Measurements from ENCODE around the gene RDH13.
"Not testable (repeated sequence)": the region's sequence is repeated elsewhere in the genome, so short reads cannot be mapped to it uniquely, and the experiment has no call there.

Gene RDH13

DNA sequence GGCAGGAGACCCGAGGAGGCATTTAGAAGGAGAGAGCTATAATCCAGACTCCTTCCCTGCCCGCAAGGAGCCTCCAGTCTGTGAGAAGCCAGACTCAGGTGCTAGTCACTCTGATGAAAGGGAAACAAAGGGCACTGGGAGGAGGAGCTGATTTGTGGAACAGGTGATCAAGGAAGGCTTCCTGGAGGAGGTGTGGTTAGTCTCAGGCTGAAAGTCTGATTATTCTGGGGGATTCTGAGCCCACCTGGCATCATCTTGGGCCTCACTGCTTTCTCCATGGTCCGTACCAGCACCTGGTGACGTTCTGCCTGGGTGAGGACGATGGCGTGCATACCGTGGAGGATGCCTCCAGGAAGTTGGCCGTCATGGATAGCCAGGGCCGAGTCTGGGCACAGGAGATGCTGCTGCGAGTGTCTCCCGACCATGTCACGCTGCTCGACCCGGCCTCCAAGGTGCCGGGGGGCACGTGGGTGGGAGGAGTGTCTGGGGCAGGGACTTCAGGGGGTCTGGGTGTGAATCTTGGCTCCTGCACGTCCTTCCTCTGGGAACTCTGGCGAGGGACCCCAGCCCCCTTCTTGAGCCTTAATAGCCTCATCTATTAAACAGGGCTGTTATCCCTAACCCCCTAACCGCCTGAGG is 16.6 kb upstream of the RDH13 start:
- DNase-seq (ENCODE audit: low read depth in 4 of 4, low spot score in 1 of 4) = no peak

DNA sequence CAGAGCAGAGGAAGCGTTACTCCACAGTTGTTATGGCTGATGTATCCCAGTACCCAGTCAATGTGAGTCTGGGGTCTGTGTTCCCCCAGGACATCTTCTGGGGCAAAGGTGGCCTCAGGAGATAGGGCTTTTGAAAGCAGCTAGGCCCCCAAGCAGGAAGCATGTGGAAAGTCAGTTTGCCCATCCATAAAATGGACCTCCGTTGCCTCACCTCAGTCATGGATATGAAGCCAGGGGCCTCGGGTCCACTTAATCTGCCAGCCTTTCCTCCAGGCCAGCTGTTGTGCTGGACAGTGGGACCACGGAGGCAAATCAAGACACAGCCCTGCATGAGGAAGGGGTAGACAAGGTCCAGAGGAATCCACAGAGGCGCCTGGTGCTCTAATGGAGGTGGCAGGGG is 16.0 kb upstream of the RDH13 start:
- DNase-seq (ENCODE audit: low read depth in 4 of 4, low spot score in 1 of 4) = no peak

DNA sequence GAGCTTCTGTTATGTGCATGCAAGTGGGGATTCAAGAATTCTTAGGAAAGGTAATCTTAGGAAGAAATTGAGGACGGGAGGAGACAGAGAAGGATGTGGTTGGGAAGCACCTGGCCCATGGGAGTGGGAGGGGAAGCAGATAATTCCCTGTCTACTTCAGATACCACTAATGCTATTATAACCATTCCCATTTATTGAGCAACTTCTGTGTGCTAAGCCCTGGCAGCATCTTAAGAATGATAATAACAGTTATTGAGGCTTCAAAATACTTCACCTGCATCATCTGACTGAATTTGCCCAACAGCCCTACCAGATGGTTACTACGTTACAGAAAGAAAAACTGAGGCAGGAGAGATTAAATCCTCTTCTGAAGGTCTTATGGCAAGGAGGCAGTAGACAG is 14.2 kb upstream of the RDH13 start:
- no peak for DNase-seq (ENCODE audit: low read depth in 4 of 4, low spot score in 1 of 4)

- no peak for DNase-seq (ENCODE audit: low read depth in 4 of 4, low spot score in 1 of 4)
These were observed 13.4 kb upstream of the RDH13 start for GRCh38 chr19:55076321-55076720.

- DNase-seq (ENCODE audit: low read depth in 4 of 4, low spot score in 1 of 4) = no peak
These were observed 12.5 kb upstream of the RDH13 start, which contains the start of gene EPS8L1 for GRCh38 chr19:55075371-55075998. Gene EPS8L1, plus strand, starts transcription at chr19:55075869. Its CDS starts 576 bp downstream, at chr19:55076445.

- DNase-seq (ENCODE audit: low read depth in 4 of 4, low spot score in 1 of 4) = no peak
These were observed 9.0 kb upstream of the RDH13 start for GRCh38 chr19:55071913-55072312.

DNA sequence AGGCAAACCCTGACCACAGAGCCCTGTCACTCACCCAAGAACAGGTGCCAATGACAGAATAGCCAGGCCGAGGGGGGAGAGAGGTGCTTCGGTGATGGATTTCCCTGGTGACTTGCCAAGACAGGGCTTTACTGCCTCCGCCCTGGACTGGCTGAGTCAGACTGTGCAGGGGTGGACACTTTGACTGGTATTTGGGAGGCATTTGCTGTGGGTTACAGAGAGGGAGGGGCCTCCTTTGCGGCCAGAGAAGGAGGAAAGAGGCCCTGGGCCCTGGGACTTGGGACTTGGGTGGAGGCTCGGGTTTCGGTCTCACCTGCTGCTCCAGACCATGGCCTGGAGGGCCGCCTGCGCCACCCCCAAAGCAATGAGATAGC is 8.2 kb upstream of the RDH13 start:
- DNase-seq (ENCODE audit: low read depth in 4 of 4, low spot score in 1 of 4) = no peak

DNA sequence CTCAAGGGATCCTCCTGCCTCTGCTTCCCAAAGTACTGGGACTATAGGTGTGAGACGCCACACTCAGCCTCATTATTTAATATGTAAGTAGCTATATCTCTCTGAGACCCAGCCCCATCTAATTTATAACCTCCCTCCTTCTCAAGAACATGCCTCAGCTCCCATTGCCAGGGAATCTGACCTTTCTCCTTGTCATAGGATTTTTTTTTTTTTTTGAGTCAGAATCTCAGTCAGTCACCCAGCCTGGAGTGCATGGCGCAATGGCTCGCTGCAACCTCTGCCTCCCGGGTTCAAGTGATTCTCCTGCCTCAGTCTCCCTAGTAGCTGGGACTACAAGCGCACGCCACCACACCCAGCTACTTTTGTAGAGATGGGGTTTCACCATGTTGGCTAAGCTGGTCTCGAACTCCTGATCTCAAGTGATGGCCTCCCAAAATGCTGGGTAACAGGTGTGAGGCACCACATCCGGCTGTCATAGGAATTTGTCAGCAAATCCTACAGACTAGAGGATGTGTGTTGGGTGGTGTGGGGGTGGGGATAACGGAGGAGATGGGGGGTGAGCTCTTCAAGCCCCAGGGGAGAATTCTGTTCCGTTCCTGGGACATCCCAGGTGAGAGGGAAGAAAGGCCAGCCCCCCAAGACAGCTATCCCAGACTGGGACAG is 7.6 kb upstream of the RDH13 start:
- DNase-seq (ENCODE audit: low read depth in 4 of 4, low spot score in 1 of 4) = no peak

GRCh38 chr19:55069865-55070197 is 6.9 kb upstream of the RDH13 start:
- DNase-seq (ENCODE audit: low read depth in 4 of 4, low spot score in 1 of 4) = no peak

DNA sequence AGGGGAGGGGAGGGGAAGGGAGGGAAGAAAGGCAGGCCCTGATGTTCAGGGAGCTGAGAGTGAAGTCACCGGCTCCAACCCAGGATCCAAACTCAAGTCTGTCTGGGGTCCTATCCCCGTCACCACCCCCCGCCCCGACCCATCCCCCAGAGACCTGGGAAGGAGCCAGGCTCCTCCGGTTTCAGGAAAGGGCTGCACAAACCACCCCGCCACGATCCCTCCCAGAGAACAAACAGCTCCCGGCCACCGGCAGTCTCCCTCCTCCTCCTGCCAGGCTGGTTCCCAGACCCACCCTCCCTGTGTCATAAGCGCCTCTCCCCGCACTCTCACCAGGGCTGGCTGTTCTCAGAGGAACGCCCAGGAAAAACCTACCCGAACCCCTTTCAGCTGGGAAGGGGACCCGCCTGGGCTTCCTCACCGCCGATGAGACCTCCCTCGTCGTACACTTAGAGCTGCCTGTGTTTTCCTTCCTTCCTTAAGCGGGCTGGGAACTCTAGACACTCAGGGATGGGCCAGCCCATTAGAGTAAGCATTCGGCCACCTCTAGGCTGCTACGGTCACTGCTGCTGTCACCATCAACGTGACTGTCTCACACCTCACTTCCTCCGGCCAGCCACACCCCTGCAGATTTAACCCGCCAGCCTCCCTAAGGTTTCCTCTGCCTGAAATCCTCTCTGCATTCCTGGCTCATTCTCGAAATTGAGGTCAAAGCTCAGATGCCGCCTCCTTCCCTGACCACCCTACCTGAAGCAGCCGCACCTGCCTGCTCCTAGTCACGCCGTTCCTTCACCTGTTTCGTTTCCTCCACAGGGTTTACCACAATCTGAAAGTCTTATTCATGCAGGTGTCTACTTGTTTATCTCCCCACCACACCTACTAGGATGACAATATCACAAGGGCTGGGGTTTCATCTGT is 6.3 kb upstream of the RDH13 start:
- DNase-seq (ENCODE audit: low read depth in 4 of 4, low spot score in 1 of 4) = no peak

DNA sequence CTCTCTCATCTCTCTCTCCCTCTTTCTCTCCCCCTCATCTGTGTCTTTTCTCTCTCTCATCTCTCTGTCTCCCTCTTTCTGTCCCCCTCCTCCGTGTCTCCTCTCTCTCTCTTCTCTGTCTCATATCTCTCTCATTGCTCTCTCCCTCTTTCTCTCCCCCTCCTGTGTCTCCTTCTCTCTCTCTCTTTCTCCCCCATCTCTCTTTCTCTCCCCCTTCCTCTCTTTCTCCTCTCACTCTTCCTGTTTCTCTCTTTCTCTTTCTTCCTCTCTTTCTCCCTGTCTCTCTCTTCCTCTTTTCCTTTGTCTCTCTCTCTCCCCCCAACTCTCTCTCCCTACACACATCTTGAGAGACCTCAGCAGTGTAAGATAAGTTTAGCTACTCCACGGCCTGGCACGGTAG is 4.9 kb upstream of the RDH13 start:
- DNase-seq (ENCODE audit: low read depth in 4 of 4, low spot score in 1 of 4) = no peak

GRCh38 chr19:55066107-55066709 is 3.3 kb upstream of the RDH13 start:
- DNase-seq (ENCODE audit: low read depth in 4 of 4, low spot score in 1 of 4) = no peak

GRCh38 chr19:55065516-55065915 is 2.6 kb upstream of the RDH13 start:
- not testable (repeated sequence) for DNase-seq (ENCODE audit: low read depth in 4 of 4, low spot score in 1 of 4)

DNA sequence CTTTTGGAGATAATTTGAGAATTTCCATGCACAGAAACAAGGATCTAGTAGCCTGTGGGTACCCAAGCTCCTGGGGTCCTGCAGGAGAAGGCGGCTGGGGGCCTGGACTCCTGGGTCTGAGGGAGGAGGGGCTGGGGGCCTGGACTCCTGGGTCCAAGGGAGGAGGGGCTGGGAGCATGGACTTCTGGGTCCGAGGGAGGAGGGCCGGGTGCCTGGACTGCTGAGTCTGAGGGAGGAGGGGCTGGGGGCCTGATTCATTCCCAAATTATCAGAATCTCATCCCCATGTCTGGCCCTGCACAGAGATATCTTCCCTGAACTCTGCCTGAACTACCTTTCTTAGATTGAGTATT is 520 bp upstream of the RDH13 start:
- no peak for DNase-seq (ENCODE audit: low read depth in 4 of 4, low spot score in 1 of 4)

- not testable (repeated sequence) for DNase-seq (ENCODE audit: low read depth in 4 of 4, low spot score in 1 of 4)
These were observed 2.7 kb downstream of the RDH13 start for GRCh38 chr19:55060287-55060686.

DNA sequence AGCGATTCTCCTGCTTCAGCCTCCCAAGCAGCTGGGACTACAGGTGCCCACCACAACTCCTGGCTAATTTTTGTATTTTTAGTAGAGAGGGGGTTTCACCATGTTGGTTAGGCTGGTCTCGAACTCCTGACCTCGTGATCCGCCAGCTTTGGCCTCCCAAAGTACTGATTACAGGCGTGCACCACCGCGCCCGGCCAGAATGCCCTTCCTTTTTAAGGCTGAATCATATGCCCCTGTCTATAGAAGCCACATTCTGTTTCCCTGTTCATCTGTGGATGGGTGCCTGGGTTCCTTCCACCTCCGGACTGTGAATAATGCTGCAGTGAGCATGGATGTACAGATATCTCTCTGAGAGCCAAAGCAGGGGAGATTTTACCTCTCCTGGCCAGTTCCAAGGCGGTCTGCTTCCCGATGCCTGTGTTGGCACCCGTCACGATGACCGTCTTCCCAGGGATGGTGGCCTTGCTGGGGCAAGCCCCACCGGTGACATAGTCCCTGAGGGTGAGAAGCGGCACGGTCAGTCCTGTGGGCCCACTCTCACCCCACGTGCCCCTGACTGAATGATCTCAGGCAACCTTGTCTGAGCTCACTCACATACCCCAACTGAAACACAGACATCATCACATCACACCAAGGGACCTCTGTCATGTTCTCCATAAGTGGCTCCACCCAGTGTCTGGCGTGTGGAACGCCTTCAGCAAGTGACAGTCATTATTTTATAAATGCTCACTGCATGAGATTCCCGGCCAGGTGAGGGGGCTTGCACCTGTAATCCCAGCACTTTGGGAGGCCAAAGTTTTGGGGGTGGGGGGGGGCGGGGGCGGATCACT is 4.0 kb downstream of the RDH13 start:
- DNase-seq (ENCODE audit: low read depth in 4 of 4, low spot score in 1 of 4) = no peak

DNA sequence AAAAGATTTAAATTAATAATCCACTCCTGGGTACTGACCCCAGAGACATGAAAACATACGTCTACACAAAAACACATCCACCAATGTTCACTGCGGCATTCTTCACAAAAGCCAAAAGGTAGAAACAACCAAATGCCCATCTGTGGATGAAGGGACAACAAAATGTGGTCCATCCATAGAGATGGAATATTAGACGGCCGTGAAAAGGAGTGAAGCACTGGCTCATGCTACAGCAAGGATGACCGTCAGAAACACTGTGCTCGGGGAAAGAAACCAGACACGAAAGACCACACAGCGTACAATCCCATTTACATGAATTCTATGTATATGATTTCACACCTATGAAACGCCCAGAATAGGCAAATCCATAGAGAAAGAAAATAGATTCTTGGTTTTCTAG is 6.1 kb downstream of the RDH13 start:
- DNase-seq (ENCODE audit: low read depth in 4 of 4, low spot score in 1 of 4) = no peak

- no peak for DNase-seq (ENCODE audit: low read depth in 4 of 4, low spot score in 1 of 4)
These were observed 9.2 kb downstream of the RDH13 start for GRCh38 chr19:55053735-55054134.

GRCh38 chr19:55050749-55051532 is 12.0 kb downstream of the RDH13 start:
- DNase-seq (ENCODE audit: low read depth in 4 of 4, low spot score in 1 of 4) = no peak

- no peak for DNase-seq (ENCODE audit: low read depth in 4 of 4, low spot score in 1 of 4)
These were observed 14.5 kb downstream of the RDH13 start for GRCh38 chr19:55048446-55048845.
